HCT116 (cell line): ENCODE results near the gene PARVG. TPM values are rescaled to one million over a fixed set of nuclear protein-coding genes. Genes with fewer than 3 reads are reported as not detected.

Source experiments
- ATAC-seq: fragments of 200-7000 bp; cut with Tn5 transposase; 2 replicates; pipeline ENCODE4 v1.9.1; 2020; ENCODE audit warnings: mild to moderate bottlenecking, moderate library complexity
- BruUV-seq: library from RNA; stranded (reverse); fragments of 400-500 nt; replicated peaks from 2 replicates; lab custom pipeline; 2021; lab: Mats Ljungman, UMichigan
- CTCF ChIA-PET: fragments of 300-600 bp; sonication (Branson Sonifier 250); formaldehyde crosslinking; loops from one replicate; lab custom pipeline; 2021; ENCODE audit warnings: antibody characterized with exemption; lab: Charles Lee
- POLR2A ChIA-PET: fragments of 300-600, 350-600 bp; sonication (Branson Sonifier 250); formaldehyde crosslinking; loops from one replicate; lab custom pipeline; 2021; ENCODE audit warnings: antibody characterized with exemption; lab: Charles Lee
- RAD21 ChIA-PET, 2 experiments: fragments of 300-600 bp; sonication (Branson Sonifier 250); formaldehyde crosslinking; loops; one replicate each; lab custom pipeline; 2023; ENCODE audit warnings: low total read pairs in 2 of 2; ENCODE audit not compliant: uncharacterized antibody in 2 of 2, unreplicated experiment in 2 of 2, low non-redundant PET in 1 of 2; lab: Charles Lee
- DNase-seq: peaks from one replicate; pipeline ENCODE4 v3.0.0-alpha.2; 2010; ENCODE audit warnings: low read depth, low spot score
- H2AFZ ChIP-seq: fragments of 200-600 bp; shearing (Covaris generic), sonication (generic); 2 replicates; pipeline ENCODE4 v1.6.1; 2017; ENCODE audit warnings: low read depth, mixed run types, mixed read lengths, antibody characterized with exemption, low read length; ENCODE audit not compliant: poor library complexity, severe bottlenecking
- H3K27ac ChIP-seq: 2 replicates; pipeline ENCODE4 v1.5.1; 2012; ENCODE audit warnings: low read depth, low read length
- H3K27me3 ChIP-seq: fragments of 200-600 bp; sonication (generic); 2 replicates; pipeline ENCODE4 v1.6.1; 2016; ENCODE audit warnings: mixed run types, low read length, mixed read lengths; ENCODE audit not compliant: insufficient read depth
- H3K36me3 ChIP-seq, 2 experiments: fragments of 200-500 bp in 1 of 2; fragments of 200-600 bp in 1 of 2; sonication (Bioruptor generic) in 1 of 2; sonication (generic) in 1 of 2; 2 replicates each; pipeline versions ENCODE4 v1.5.1 to v1.6.1; 2014 to 2016; ENCODE audit warnings: low read length in 2 of 2, inconsistent platforms in 1 of 2, mixed read lengths in 1 of 2, mixed run types in 1 of 2; ENCODE audit not compliant: insufficient read depth in 2 of 2, control insufficient read depth in 1 of 2
- H3K4me1 ChIP-seq, 2 experiments: fragments of 200-600 bp in 1 of 2; sonication (generic) in 1 of 2; 2 replicates each; pipeline versions ENCODE4 v1.5.1 to v1.6.1; 2012 to 2017; ENCODE audit warnings: low read length in 2 of 2, inconsistent platforms in 1 of 2, mild to moderate bottlenecking in 1 of 2, mixed read lengths in 1 of 2, mixed run types in 1 of 2, moderate library complexity in 1 of 2; ENCODE audit not compliant: insufficient read depth in 2 of 2, control insufficient read depth in 1 of 2
- H3K4me2 ChIP-seq: fragments of 200-600 bp; sonication (generic); 2 replicates; pipeline ENCODE4 v1.6.1; 2017; ENCODE audit warnings: mixed run types, low read length, mixed read lengths
- H3K4me3 ChIP-seq, 2 experiments: fragments of 200-600 bp in 1 of 2; sonication (generic) in 1 of 2; replicated peaks in 1 of 2; 2 replicates each; pipeline ENCODE4 v1.5.1; 2011 to 2016; ENCODE audit warnings: low read length in 2 of 2, control low read depth in 1 of 2, low read depth in 1 of 2, mild to moderate bottlenecking in 1 of 2, mixed read lengths in 1 of 2, mixed run types in 1 of 2
- H3K79me2 ChIP-seq: fragments of 200-600 bp; sonication (generic); 2 replicates; pipeline ENCODE4 v1.6.1; 2017; ENCODE audit warnings: mild to moderate bottlenecking, mixed run types, low read length, moderate library complexity, mixed read lengths; ENCODE audit not compliant: insufficient read depth
- H3K9ac ChIP-seq: fragments of 200-600 bp; sonication (generic); 2 replicates; pipeline ENCODE4 v1.6.1; 2016; ENCODE audit warnings: low read length, mixed read lengths
- H3K9me2 ChIP-seq: fragments of 200-600 bp; sonication (generic), shearing (Covaris generic); 2 replicates; pipeline ENCODE4 v1.6.1; 2017; ENCODE audit warnings: mixed run types, mild to moderate bottlenecking, moderate library complexity; ENCODE audit not compliant: insufficient read depth
- H3K9me3 ChIP-seq, 2 experiments: fragments of 200-500 bp in 1 of 2; fragments of 200-600 bp in 1 of 2; sonication (Bioruptor generic) in 1 of 2; sonication (generic) in 1 of 2; 2 replicates each; pipeline ENCODE4 v1.6.1; 2014 to 2017; ENCODE audit warnings: low read length in 2 of 2, mixed read lengths in 2 of 2, inconsistent platforms in 1 of 2, low read depth in 1 of 2, mild to moderate bottlenecking in 1 of 2, mixed run types in 1 of 2, moderate library complexity in 1 of 2; ENCODE audit not compliant: control insufficient read depth in 1 of 2, insufficient read depth in 1 of 2
- H4K20me1 ChIP-seq: fragments of 200-600 bp; sonication (generic), shearing (Covaris generic); 2 replicates; pipeline ENCODE4 v1.6.1; 2017; ENCODE audit warnings: mixed run types, mild to moderate bottlenecking, moderate library complexity; ENCODE audit not compliant: insufficient read depth
- EZH2 ChIP-seq: fragments of 200-600 bp; sonication (generic); IDR thresholded peaks from 2 replicates; pipeline ENCODE4 v1.6.1; 2017; ENCODE audit warnings: antibody characterized with exemption, mixed run types
- FOSL1 ChIP-seq: IDR thresholded peaks from 2 replicates; pipeline ENCODE4 v1.6.1; 2012; ENCODE audit warnings: low read depth
- JUND ChIP-seq: IDR thresholded peaks from 2 replicates; pipeline ENCODE4 v1.6.1; 2012
- POLR2A ChIP-seq: IDR thresholded peaks from 2 replicates; pipeline ENCODE4 v1.7.0; 2011; ENCODE audit warnings: borderline replicate concordance; ENCODE audit not compliant: insufficient read depth, insufficient read length; ENCODE audit errors: extremely low read depth
- POLR2AphosphoS5 ChIP-seq: IDR thresholded peaks from 2 replicates; pipeline ENCODE4 v1.6.1; 2011; ENCODE audit warnings: mild to moderate bottlenecking, low read depth, low read length, moderate library complexity
- REST ChIP-seq: IDR thresholded peaks from 2 replicates; pipeline ENCODE4 v1.6.1; 2012; ENCODE audit warnings: low read depth
- SRF ChIP-seq: IDR thresholded peaks from 2 replicates; pipeline ENCODE4 v1.6.1; 2012; ENCODE audit warnings: low read depth
- ZFX ChIP-seq: fragments of 450-650 bp; IDR thresholded peaks from 2 replicates; pipeline ENCODE4 v1.6.1; 2017
- ZNF274 ChIP-seq: fragments of 200-500 bp; sonication (Bioruptor generic); IDR thresholded peaks from 2 replicates; pipeline ENCODE4 v1.6.1; 2014; ENCODE audit warnings: mild to moderate bottlenecking, low read depth, low read length, inconsistent platforms
- intact Hi-C: fragments of 100-400 bp; cut with micrococcal nuclease; formaldehyde crosslinking; loops from 2 replicates; pipeline ENCODE4 v1.10.0; 2022
- total RNA-seq: library from RNA; stranded (reverse); gene quantifications from one replicate; pipeline ENCODE4 v1.2.1, GENCODE V29; 2021; ENCODE audit not compliant: unreplicated experiment

Gene PARVG
- total RNA-seq, 1 experiment from 2014 or later = 0.57 TPM

DNA sequence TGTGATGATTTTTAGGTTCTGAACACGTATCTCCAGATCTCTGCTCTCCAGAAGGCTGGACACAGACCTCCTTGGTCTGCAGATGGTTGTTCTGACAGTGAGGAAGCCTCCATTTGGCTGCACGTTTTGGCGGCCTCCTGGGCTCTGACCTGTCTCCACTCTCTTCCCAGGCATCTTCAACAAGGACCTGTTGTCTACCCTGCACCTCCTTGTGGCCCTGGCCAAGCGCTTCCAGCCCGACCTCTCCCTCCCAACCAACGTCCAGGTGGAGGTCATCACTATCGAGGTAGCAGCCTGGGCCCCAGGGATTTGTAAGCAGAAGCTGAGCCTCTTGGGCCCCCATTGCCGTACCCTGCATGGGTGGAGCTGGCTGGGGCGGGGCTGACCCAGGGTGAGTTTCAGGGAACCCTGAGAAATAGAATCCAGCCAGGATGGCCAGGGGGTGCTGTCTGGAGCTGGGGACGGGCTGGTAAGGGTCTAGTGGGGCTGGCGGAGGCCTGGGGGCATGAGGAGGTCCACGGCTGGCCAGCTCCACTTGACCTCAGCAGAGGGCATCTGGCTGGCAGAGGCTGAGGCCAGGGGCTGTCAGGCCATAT lies 9.8 kb downstream of the PARVG start (continued):
- TF ChIP-seq POLR2AphosphoS5 (no peak), FOSL1 (no peak), ZFX (no peak), EZH2 (no peak)

GRCh38 chr22:44191036-44191454 lies 10.3 kb downstream of the PARVG start:
- no peak overlapping the region for H2AFZ ChIP-seq
- H3K4me1 ChIP-seq = peaks cover 4 to 16% of the 10 kb centered on the region in 2 experiments; a peak in 3 of 4 replicates
- no peak overlapping the region for H3K9ac ChIP-seq
- H3K9me3 ChIP-seq = no peaks in the 10 kb centered on the region
- no peak overlapping the region for H3K4me2 ChIP-seq
- POLR2A ChIA-PET = no interaction called here
- RAD21 ChIA-PET = no interaction called here
- H3K4me3 ChIP-seq = no peak overlapping the region
- no peaks in the 10 kb centered on the region for H3K36me3 ChIP-seq
- no peaks in the 10 kb centered on the region for H3K9me2 ChIP-seq
- DNase-seq (no peak), ATAC-seq (no peak)
- H4K20me1 ChIP-seq = no peaks in the 10 kb centered on the region
- no TSS peak for BruUV-seq
- no peaks in the 10 kb centered on the region for H3K79me2 ChIP-seq
- TF ChIP-seq JUND (no peak), REST (no peak), SRF (no peak), ZNF274 (no peak), POLR2A (no peak)
- H3K27ac ChIP-seq = no peak overlapping the region
- intact Hi-C loops = no loop called here
- CTCF ChIA-PET = no interaction called here
- peaks cover 26% of the 10 kb centered on the region for H3K27me3 ChIP-seq
